HuH-7 (cell line): Measurements from ENCODE around the gene CACNA1H.

Experiments used
- DNase-seq: peaks from one replicate; pipeline ENCODE4 v3.0.0; 2011; ENCODE audit warnings: low spot score

CACNA1H gene

GRCh38 chr16:1142911-1143310 is 10.0 kb upstream of the CACNA1H start:
- no peak for DNase-seq

GRCh38 chr16:1143761-1144450 is 9.0 kb upstream of the CACNA1H start:
- no peak for DNase-seq

GRCh38 chr16:1144476-1145382 is 8.2 kb upstream of the CACNA1H start:
- DNase-seq: no peak

GRCh38 chr16:1145383-1146100 is 7.4 kb upstream of the CACNA1H start:
- no peak for DNase-seq

- no peak for DNase-seq
Observed at GRCh38 chr16:1146409-1146808, 6.5 kb upstream of the CACNA1H start.

GRCh38 chr16:1147027-1147426 is 5.9 kb upstream of the CACNA1H start:
- no peak for DNase-seq

- no peak for DNase-seq
Observed at GRCh38 chr16:1149101-1149636, 3.7 kb upstream of the CACNA1H start.

GRCh38 chr16:1150511-1150982 is 2.4 kb upstream of the CACNA1H start:
- peak; percentile 48 for DNase-seq

GRCh38 chr16:1151424-1152122 is 1.3 kb upstream of the CACNA1H start:
- no peak for DNase-seq

GRCh38 chr16:1152123-1152638 is 725 bp upstream of the CACNA1H start:
- DNase-seq: no peak

- no peak for DNase-seq
Observed at GRCh38 chr16:1153480-1154160, 714 bp downstream of the CACNA1H start.

- DNase-seq: no peak
Observed at GRCh38 chr16:1154291-1154886, 1.5 kb downstream of the CACNA1H start.

GRCh38 chr16:1154887-1155331 is 2.0 kb downstream of the CACNA1H start:
- peak; percentile 49 for DNase-seq

- no peak for DNase-seq
Observed at GRCh38 chr16:1155353-1156054, 2.6 kb downstream of the CACNA1H start.

GRCh38 chr16:1156055-1156982 is 3.4 kb downstream of the CACNA1H start:
- DNase-seq: no peak

- DNase-seq: no peak
Observed at GRCh38 chr16:1156983-1157638, 4.2 kb downstream of the CACNA1H start.

- DNase-seq: no peak
Observed at GRCh38 chr16:1157639-1158455, 4.9 kb downstream of the CACNA1H start.
